Adrenal gland (tissue), 5 donors: Measurements from ENCODE around the gene DRG2.

Experiments used
- POLR2A ChIP-seq, 2 donors: fragments of 450-650 bp; IDR thresholded peaks; one replicate each; pipeline ENCODE4 v1.6.1; 2017; ENCODE audit warnings: antibody characterized with exemption in 2 of 2, mild to moderate bottlenecking in 2 of 2, moderate library complexity in 1 of 2
- TF ChIP-seq, protein P1 (sequence below), 6 experiments: fragments of 450-650 bp in 4 of 6; fragments of 200-600 bp in 2 of 6; sonication (generic) in 1 of 6; IDR thresholded peaks; 1 replicate in 5 of 6; 2 replicates in 1 of 6; pipeline versions ENCODE4 v1.5.1 to v1.8.0; 2016 to 2021; ENCODE audit warnings: antibody characterized with exemption in 6 of 6, mild to moderate bottlenecking in 2 of 6, moderate library complexity in 1 of 6
- donor health status: DM: no; HTN: no; CAD: no.

DNA sequence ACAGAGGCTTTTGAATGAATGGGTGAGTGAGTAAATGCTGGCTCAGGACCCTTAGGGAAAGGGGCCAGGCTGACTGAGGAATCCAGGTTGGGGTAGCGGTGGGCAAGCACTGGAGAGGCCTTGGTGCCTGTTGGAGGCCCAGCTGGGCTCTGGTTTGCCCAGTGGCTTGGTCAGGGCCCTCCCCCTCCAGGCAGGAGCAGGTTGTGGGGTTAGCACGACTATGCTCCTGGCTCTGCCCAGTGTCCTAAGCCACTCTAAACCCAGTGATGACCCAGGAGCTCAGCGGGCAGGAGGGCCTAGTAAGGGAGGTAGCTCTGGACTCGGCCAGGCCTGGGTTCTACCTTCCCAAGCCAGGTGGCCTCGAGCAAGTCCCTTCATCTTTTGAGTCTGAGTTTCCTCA lies 28.3 kb downstream of the DRG2 start:
- no peak for TF ChIP-seq POLR2A (IDR thresholded peaks at IDR 0.05)
- TF ChIP-seq, protein P1, sequence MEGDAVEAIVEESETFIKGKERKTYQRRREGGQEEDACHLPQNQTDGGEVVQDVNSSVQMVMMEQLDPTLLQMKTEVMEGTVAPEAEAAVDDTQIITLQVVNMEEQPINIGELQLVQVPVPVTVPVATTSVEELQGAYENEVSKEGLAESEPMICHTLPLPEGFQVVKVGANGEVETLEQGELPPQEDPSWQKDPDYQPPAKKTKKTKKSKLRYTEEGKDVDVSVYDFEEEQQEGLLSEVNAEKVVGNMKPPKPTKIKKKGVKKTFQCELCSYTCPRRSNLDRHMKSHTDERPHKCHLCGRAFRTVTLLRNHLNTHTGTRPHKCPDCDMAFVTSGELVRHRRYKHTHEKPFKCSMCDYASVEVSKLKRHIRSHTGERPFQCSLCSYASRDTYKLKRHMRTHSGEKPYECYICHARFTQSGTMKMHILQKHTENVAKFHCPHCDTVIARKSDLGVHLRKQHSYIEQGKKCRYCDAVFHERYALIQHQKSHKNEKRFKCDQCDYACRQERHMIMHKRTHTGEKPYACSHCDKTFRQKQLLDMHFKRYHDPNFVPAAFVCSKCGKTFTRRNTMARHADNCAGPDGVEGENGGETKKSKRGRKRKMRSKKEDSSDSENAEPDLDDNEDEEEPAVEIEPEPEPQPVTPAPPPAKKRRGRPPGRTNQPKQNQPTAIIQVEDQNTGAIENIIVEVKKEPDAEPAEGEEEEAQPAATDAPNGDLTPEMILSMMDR (IDR thresholded peaks at IDR 0.05) = no peak
